ENCODE data around the gene MAP2.

The MAP2 gene

DNA sequence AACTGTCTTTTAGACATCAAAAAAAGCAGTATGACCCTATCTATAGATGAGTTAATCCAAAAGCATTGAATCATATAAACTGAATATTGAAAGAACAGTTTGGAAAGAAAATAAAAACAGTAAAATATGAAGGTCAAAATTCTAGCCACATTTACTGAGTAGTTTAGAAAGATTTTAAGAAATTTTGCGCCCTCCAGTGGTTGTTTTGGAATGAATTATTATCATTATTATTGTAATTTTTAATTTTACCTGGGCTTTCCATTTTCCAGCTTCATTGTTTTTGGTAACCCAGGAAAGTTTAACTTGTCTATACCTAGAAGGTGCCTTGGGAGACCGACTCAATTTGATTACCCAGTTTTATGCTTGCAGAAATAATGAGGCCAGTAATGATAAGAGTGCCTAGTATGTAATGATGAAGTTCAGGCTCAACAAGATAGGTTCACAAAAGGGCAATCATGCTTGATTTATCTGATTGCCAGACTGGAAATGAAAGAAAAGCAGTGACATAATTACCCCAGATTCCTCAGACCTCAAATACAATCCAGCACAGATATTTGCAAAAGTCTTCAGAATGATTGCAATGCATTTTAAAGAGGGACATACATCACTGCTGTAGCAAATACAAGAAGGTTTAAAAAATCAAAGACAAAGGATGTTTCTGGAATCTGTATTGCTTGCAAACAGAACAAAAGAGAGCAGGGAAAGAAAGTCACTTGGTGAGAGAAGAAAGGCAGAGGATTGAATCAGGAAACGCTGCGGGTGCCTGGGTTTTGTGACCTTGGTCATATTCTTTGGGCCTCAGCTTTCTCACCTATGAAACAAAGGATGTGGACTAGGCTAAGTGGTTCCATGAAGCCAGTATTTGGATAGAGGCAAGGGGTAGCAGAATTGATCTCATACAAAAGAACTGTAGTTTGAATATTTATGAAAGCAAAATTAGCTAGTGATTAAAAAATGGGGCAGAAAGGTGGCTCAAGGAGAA is 153.8 kb downstream of the MAP2 start:
- peak; percentile 10 for TF ChIP-seq CTCF (IDR thresholded peaks at IDR 0.05; ENCODE audit: extremely low read depth, missing control alignments)
- no peak for DNase-seq (ENCODE audit: low spot score)

DNA sequence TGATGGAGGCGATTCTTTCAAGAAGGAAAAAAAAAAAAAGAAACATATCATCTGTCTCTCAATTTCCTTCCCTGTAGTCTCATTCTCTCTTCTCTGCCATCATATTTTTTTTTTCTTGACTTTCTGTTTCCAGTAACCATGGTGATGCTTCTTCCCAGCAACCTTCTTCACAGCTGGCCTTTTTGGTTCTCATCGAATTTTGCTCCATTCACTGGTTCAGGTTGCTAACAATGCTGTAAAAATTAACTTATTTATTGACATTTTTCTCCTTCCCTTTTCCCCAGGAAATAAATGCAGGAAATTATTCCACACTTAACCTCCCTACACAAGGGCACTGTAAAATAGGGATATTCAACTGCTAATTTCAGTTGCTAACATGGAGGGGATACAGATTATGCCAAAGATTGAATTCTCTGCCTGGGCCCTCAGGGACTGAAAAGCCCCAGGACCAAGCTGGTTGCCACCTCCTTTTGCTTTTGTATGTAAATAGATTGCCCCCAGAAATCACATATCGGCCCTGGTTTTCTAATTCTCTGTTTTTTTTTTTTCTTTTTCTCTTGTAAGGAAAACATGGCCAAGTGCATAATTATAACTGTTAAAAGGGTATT is 154.7 kb downstream of the MAP2 start:
- DNase-seq (ENCODE audit: low spot score) = no peak
- no peak for TF ChIP-seq CTCF (IDR thresholded peaks at IDR 0.05; ENCODE audit: extremely low read depth, missing control alignments)

- DNase-seq (ENCODE audit: low spot score) = no peak
- no peak for TF ChIP-seq CTCF (IDR thresholded peaks at IDR 0.05; ENCODE audit: extremely low read depth, missing control alignments)
Measured at GRCh38 chr2:209579230-209579749, 155.4 kb downstream of the MAP2 start.

DNA sequence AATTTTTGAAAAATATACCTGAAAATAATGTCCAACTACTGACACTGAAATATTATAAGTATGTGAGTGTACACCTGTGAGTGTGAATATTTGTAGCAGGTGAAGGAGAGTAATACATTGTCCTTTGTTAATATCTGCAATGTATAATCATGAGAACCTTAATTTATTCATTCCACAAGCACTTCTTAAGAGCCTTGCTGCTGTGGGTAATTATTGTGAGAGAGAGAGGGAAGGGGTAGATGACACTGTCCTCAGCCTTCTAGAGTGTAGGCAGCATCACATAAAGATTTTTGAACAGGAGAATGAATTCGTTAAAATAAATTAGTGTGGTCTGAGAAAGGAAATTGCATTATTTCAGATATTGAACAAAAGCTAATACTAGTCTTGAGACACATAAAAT is 157.2 kb downstream of the MAP2 start:
- no peak for TF ChIP-seq CTCF (IDR thresholded peaks at IDR 0.05; ENCODE audit: extremely low read depth, missing control alignments)
- DNase-seq (ENCODE audit: low spot score) = no peak

GRCh38 chr2:209582281-209582680 is 158.4 kb downstream of the MAP2 start:
- no peak for DNase-seq (ENCODE audit: low spot score)
- TF ChIP-seq CTCF (IDR thresholded peaks at IDR 0.05; ENCODE audit: extremely low read depth, missing control alignments) = no peak

DNA sequence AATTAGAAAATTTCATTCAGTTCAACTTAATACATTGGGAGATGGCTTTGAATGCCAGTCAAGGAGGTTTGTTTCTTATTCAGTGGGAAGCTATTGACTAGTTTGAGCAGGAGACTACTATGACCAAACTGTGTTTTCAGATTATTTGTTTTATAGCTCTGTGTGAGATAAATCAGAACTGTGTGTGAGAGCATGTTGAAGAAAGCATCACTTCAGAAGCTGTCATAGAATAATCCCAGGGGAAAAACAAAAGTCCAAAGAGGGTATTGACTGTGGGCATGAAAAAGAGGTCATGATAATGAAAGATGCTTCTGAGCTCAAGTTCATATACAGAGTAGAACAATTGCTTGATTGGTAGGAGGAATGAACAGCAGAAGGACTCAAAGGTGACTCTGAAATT is 160.6 kb downstream of the MAP2 start:
- DNase-seq (ENCODE audit: low spot score) = no peak
- no peak for TF ChIP-seq CTCF (IDR thresholded peaks at IDR 0.05; ENCODE audit: extremely low read depth, missing control alignments)

- DNase-seq (ENCODE audit: low spot score) = no peak
- no peak for TF ChIP-seq CTCF (IDR thresholded peaks at IDR 0.05; ENCODE audit: extremely low read depth, missing control alignments)
Measured at GRCh38 chr2:209584915-209585314, 161.1 kb downstream of the MAP2 start.

Data from GM20000 (cell line).